SKM-1 (cell line): Measurements from ENCODE around the gene SOX21.

Experiments
- DNase-seq: peaks from one replicate; lab custom pipeline; 2025; ENCODE audit not compliant: unreplicated experiment; lab: John Stamatoyannopoulos, UW

The SOX21 gene

DNA sequence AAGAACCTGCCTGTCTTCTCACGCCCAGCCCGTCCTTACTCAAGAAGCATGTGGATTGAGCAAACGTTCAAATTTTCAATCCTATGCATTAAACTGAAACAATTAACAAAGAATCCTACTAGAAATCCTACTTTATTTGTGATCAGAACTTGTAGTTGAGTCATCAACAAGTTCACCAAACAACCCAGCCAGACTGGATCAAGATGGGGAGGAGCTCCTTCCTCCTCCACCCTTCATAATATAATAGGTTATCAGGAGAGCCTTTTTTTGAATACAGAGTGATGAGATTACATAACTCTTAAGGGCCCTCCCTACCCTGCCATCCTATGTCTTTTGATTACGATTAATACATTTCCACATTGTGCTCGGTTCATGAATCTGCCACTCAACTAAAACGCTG, 32.7 kb downstream of the SOX21 start:
- DNase-seq, result no peak

DNA sequence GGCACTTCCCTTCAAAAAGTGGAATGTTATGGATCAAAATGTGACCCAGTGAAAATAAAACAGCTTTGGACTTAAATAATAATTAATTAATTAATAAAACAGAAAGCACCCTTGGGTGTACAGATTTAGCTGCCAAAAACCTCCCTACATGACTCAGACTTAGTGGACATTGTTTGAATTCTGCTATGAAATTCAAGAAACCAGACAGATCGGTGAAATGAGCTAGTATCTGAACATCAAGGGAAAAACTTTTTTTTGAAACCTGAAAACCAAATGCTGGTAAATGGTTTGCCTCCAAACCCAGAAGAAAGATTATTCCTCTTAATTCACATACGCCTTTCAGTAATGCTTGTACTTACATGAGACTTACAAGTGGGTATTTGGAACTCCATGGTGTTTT, 33.5 kb downstream of the SOX21 start:
- no peak for DNase-seq

DNA sequence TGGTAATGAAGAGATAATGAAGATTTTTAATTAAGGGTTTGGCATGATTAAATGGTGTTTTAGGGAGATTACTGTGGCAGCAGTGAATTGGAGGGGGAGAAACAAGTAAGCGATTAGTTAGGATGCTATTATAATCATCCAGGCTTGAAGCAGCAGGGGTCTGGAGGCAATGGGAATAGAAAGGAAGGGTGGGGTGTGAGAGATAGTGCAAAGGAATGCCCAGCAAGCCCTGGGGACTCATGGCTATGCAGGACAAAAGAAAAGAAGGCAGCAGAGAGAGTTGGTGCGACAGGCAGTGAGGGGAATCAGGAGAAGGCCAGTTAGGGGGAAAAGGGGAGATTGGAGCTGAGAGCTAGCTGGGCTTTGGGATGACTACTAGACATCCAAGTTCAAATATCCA, 34.5 kb downstream of the SOX21 start:
- DNase-seq, result no peak

DNA sequence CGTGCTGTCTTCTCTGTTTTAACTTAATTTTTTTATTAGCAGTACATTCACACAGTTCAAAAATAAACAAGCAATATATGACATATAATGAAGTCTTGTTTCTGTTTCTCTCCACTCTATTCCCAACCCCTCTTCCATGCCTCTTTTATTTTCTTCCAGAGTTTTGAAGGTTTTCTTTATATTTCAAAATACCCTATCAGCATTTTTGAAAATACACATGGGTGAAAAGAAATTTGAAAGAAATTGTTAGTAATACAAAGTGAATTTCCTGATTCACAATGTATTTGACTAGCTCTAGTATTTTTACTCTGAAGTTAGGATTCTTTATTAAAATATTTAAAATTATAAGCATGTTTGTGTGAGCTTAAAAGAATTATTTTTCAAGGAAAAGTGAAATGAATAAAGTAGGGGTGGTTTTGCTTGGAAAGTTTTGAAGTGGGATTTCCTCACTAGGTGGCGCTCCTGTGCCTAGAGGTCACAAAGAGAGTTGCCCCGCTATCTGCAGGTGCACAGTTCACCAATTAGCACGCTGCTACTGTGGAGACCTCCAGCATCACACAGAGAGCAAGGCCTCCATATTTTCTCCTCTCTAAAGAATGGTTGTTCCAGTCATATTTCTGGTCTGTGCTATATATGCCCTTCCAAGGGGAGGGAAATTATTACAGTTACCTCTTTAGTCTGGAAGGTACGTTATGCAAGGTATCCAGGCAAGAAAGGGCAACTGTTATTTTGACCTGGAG, 37.6 kb downstream of the SOX21 start:
- DNase-seq, result no peak

DNA sequence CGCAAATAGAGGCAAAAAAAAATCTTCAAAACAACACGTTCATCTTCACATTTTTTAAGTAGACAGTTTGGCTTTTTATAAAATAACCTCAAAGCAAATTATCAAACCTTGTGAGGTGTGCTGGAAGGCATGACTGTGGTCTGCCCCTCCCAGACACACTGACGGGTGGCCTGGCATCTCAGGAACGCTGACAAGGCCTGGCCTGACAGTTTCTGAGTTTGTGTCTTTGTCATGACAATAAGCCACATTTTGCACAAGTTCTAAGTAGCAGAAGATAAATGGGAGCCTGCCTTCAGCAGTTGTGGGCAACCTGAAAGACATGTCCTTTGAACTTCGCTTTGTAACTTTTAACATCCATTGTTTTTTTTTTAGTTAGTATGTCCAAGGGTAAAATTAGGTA, 38.5 kb downstream of the SOX21 start:
- no peak for DNase-seq

DNA sequence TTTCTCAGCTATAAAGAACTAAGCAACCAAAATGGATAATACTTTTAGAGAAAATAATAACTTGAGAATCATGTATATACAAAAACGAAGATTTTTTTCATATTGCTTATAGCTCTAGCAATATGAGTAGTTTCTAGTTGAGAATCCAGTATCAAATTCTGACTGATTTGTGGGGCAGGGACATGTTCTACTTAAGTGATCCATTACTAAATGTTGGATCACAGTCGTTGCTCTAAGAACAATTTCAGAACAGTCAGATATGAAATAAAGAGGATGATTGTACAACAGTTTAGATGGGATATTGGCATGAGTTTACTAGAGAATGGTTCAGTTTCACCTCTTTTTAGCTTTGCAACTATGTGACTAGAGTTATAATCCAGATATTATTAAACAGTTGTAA, 39.9 kb downstream of the SOX21 start:
- no peak for DNase-seq

DNA sequence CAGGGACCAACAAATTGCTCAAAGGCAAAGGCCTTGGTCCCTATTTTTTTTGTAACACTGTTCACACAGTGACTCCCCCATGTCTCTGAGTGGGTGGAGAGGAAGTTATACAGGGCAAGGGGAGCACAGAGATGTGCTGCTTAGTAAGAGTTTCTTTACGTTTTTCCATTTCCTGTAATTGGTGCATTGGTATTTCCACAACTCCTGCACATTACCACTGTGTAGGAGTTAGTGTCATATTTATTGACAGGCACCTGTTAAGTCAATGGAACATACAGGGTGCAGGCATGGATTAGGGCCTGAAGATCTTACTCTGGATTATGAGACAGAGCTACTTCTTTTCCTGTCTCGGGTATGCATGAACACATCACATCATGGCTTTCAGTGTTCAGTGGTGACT, 45.2 kb downstream of the SOX21 start:
- no peak for DNase-seq

DNA sequence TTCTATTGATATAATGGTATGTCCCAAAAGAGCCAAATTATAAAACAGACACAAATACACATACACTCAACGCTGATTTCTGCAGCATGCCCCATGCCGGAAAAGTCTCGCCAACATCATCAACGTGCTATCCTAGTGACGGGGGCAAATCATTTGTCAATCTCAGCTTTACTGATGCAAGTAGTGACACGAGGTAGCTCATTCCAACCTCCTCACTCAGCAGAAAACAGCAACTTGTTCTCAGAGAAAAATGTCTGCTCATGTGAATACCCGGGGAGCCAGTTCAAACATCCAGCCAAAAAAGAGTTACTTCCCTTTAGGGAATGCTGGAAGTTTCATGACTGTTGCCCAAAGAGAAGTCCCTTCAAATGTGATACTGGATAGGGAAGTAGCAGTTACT, 46.3 kb downstream of the SOX21 start:
- DNase-seq, result no peak

DNA sequence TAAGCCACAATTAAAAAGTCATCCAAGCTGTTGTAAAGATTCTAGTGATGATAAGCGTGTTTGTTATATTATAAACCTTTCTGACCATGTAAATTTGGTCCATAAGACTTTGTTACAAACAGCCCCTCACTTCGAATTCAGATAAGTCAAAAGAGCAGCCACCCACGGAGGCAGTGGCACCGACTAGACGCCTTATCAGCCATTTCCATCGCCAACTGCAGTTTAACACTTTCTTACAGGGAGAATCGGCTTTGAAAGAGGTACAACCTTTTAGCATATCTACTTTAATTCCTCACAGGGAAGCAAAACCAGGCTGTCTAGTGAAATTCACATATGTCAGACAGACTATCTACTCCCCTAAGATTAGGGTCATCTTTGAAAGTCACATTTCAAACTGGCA, 47.5 kb downstream of the SOX21 start:
- no peak for DNase-seq

DNA sequence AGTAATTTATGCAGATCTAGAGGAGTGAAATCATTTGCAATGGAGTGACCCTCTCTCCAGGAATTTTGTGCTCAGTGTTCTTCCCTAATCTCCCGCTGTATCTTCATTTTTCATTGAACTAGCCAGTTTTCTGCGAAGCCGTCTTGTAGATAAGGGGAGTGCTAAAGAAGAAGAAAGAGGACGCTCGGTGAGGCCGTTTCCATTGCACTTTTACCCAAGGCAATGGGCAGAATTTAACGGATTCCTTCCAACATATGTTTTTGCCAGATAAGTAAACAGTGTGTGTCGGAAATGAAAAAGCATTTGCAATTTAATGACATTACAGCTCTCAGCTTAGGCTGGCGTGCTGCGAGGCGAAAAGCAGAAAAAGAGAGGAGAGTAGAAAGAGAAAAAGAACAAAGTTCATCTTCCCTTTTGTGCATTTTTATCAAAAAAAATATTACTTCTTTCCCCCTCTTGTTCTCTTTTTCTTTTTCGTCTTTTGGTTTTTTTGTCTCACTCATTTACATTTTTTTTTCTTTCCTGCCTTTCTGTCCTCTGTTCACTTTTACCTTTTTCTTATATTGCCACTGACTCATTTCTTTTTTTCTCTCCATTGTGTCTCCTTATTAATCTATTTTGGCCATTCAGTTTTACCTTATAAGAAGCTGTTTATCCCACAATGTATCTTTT, 49.9 kb downstream of the SOX21 start:
- DNase-seq, result no peak

DNA sequence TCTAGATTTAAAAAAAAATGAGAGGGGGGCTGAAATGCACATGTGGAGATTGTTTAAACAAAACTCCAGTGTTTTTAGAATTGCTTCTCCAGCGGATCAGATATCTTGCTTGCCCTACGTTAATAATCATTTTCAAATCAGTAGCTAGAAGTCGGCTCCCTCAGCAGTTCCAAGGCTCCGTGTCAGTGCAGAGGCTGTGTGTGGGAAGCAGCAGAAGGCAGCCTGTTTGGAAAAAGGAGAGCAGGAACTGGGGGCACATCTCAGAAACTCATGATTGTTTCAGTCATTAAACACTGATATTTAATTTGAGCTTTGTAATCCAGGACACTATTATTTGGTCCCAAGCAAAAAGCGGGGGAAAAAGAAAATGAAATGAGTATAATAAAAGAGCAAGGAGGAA, 50.9 kb downstream of the SOX21 start:
- no peak for DNase-seq

DNA sequence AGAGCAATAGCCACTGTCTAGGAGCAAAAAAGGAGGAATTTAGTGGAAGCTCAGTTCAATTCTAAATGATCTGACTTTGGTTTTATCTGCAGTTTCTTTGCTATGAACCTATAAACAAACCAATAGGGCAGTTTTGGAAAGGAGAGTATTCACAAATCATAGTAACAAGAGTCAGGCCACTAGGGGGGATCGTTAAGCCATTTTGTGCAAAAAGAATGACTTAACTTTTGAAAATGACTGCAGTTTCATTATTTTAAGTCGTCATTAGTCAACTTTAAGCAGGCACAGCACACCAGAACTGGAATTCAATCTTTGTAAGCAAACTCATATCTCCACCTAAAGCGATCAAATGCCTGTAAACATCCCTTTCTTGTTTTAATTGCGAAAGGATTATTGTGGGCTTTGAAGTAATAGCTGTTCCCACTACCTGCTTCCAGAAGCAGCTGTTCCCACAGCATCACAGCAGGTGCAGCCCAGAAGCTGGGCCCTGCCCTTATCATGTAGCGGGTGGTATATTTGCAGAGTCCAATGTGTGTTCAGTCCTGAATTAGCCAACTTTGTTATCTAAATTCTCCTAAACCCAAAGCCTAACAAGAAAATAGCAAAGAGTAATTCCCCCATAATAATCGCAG, 51.5 kb downstream of the SOX21 start:
- DNase-seq, result no peak
